ENCODE data around the gene LRMDA.

DNA sequence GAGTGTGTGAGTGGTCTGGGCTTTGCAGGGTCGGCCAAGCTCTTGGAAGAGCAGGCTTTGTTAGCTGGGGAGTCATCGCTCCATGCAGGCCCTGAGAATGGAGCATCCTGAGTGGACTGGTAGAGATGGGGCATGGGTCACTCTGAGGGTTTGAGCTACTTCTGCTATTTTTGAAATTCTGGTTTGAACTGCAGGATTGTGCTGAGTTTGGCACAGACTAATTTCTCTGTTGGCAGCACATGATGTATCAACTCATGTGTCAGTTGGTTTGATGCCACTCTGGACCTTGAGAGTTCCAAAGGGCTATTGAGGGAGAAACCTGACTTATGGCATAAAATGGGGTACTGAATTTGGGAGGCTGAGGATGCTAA, 56.3 kb downstream of the LRMDA start:
- TF ChIP-seq CTCF (IDR thresholded peaks at IDR 0.05) = no peak
- no peak for TF ChIP-seq POLR2A (IDR thresholded peaks at IDR 0.05)
- no peak for TF ChIP-seq EP300 (IDR thresholded peaks at IDR 0.05)

Measured in tibial nerve (tissue), 4 donors.